GM10248 (cell line): ENCODE results near the gene NAT14.

Experiments
- CTCF ChIA-PET: fragments of 300-600 bp; sonication (Branson Sonifier 250); formaldehyde crosslinking; extraction: SDS; loops from one replicate; lab custom pipeline; 2021; ENCODE audit warnings: antibody characterized with exemption; lab: Yijun Ruan, JAX
- POLR2A ChIA-PET: fragments of 350-650 bp; sonication (Branson Sonifier 250); formaldehyde crosslinking; extraction: SDS; loops from one replicate; lab custom pipeline; 2020; ENCODE audit warnings: antibody characterized with exemption; lab: Yijun Ruan, JAX
- DNase-seq: peaks from one replicate; pipeline ENCODE4 v3.0.0; 2012; ENCODE audit errors: extremely low spot score
- CTCF ChIP-seq: IDR thresholded peaks from 2 replicates; pipeline ENCODE4 v1.5.1; 2012; ENCODE audit warnings: mild to moderate bottlenecking, low read depth; ENCODE audit errors: extremely low read depth, missing control alignments, control extremely low read depth

The NAT14 gene

GRCh38 chr19:55468054-55468393 lies 17.0 kb upstream of the NAT14 start:
- POLR2A ChIA-PET: no interaction called here
- CTCF ChIA-PET: interaction anchor here (0.8 to 3.6 kb wide), 31 partner anchors 8 to 327 kb away, joined by 3 to 59 read pairs (median 6); partner anchors contain the start of genes DNAAF3, HSPBP1, KMT5C and NAT14
- no peak for TF ChIP-seq CTCF
- DNase-seq: no peak

GRCh38 chr19:55471266-55471665 lies 13.7 kb upstream of the NAT14 start:
- POLR2A ChIA-PET: no interaction called here
- TF ChIP-seq CTCF: no peak
- CTCF ChIA-PET: interaction anchor here (1.0 to 1.1 kb wide), 2 partner anchors 32 to 161 kb away, joined by 3 to 6 read pairs; no protein-coding TSS in a partner anchor
- no peak for DNase-seq

- POLR2A ChIA-PET: no interaction called here
- DNase-seq: no peak
- CTCF ChIA-PET: no interaction called here
- TF ChIP-seq CTCF: no peak
Observed at GRCh38 chr19:55472463-55472862, 12.5 kb upstream of the NAT14 start.

- no peak for DNase-seq
- CTCF ChIA-PET: interaction anchor here (0.7 to 5.2 kb wide), 3 partner anchors 10 to 160 kb away, joined by 3 to 41 read pairs (median 3); no protein-coding TSS in a partner anchor
Observed at GRCh38 chr19:55473225-55474012, 11.6 kb upstream of the NAT14 start.

GRCh38 chr19:55474269-55475265 lies 10.4 kb upstream of the NAT14 start:
- ChIA-PET CTCF (interaction anchor here (1.0 to 5.2 kb wide), 5 partner anchors 8 to 156 kb away, joined by 3 to 41 read pairs (median 4); no protein-coding TSS in a partner anchor), POLR2A (no interaction called here)

More at GRCh38 chr19:55473225-55474012, 11.6 kb upstream of the NAT14 start:
- POLR2A ChIA-PET: no interaction called here
- no peak for TF ChIP-seq CTCF

More at GRCh38 chr19:55474269-55475265, 10.4 kb upstream of the NAT14 start:
- DNase-seq: no peak
- TF ChIP-seq CTCF: no peak
